Measurements from ENCODE around the gene CDH15.

- TF ChIP-seq, protein P1, sequence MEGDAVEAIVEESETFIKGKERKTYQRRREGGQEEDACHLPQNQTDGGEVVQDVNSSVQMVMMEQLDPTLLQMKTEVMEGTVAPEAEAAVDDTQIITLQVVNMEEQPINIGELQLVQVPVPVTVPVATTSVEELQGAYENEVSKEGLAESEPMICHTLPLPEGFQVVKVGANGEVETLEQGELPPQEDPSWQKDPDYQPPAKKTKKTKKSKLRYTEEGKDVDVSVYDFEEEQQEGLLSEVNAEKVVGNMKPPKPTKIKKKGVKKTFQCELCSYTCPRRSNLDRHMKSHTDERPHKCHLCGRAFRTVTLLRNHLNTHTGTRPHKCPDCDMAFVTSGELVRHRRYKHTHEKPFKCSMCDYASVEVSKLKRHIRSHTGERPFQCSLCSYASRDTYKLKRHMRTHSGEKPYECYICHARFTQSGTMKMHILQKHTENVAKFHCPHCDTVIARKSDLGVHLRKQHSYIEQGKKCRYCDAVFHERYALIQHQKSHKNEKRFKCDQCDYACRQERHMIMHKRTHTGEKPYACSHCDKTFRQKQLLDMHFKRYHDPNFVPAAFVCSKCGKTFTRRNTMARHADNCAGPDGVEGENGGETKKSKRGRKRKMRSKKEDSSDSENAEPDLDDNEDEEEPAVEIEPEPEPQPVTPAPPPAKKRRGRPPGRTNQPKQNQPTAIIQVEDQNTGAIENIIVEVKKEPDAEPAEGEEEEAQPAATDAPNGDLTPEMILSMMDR (IDR thresholded peaks at IDR 0.05; ENCODE audit: insufficient read depth, low read depth, low read length) = no peak
- no peak for TF ChIP-seq EZH2 (IDR thresholded peaks at IDR 0.05; ENCODE audit: insufficient read depth, low read length)
Observed at GRCh38 chr16:89152831-89153700, 18.5 kb upstream of the CDH15 start.

Data from astrocyte (in vitro differentiated cells and primary cell).